ENCODE data around the gene C13orf46. TPM values are rescaled to one million over a fixed set of nuclear protein-coding genes. Genes with fewer than 3 reads are reported as not detected.

The C13orf46 gene
- total and polyA plus RNA-seq, 2 of the 8 experiments (the other 6 are each of a cell fraction or from before 2014, with no cell fraction given), result 0.23 to 0.28 TPM

- peaks cover 0 to 2% (median 0%) of the 10 kb centered on the region in 4 experiments; a peak in 1 of 7 replicates for H3K27me3 ChIP-seq (replicated peaks in 1 of 4; ENCODE audit: control insufficient read depth in 3 of 4, extremely low read depth in 1 of 4, insufficient read depth in 3 of 4, low read length in 3 of 4)
- H2BK20ac ChIP-seq (ENCODE audit: low read length), result no peak overlapping the region
- H3K4me2 ChIP-seq (ENCODE audit: insufficient read depth in 1 of 2, low read depth in 2 of 2, low read length in 2 of 2), result no peak overlapping the region
- H3K4me1 ChIP-seq (replicated peaks in 1 of 4; ENCODE audit: control insufficient read depth in 3 of 4, insufficient read depth in 4 of 4, low read length in 3 of 4), result no peaks in the 10 kb centered on the region
- DNase-seq (ENCODE audit: low read depth in 1 of 2, low spot score in 2 of 2), result peak in 1 of 2 experiments; percentile 32
- WGBS, 2 experiments (ENCODE audit: extremely low coverage in 1 of 2, insufficient coverage in 1 of 2, insufficient read length in 1 of 2, insufficient replicate concordance in 2 of 2, low coverage in 1 of 2, low lambda C conversion rate in 2 of 2, missing lambda C conversion rate in 1 of 2), result 92% methylated on average over 13 of the region's 23 CpGs; no CpG with 5 or more reads in 1 of the 2 experiments
- no peaks in the 10 kb centered on the region for H3K79me2 ChIP-seq (ENCODE audit: control insufficient read depth in 1 of 2, insufficient read depth in 2 of 2, low read length in 2 of 2)
- no peak overlapping the region for H2AK5ac ChIP-seq (ENCODE audit: low read depth, low read length)
- H2BK5ac ChIP-seq (ENCODE audit: low read depth, low read length), result no peak overlapping the region
- no peak overlapping the region for H3K14ac ChIP-seq (ENCODE audit: insufficient read length)
- no peak overlapping the region for H3K4me3 ChIP-seq (ENCODE audit: extremely low read depth in 1 of 4, insufficient read depth in 2 of 4, low read depth in 3 of 4, low read length in 4 of 4)
- POLR2A ChIA-PET (ENCODE audit: partially characterized antibody), result no interaction called here
- no peak overlapping the region for H3K23ac ChIP-seq (ENCODE audit: insufficient read length)
- no peaks in the 10 kb centered on the region for H3K23me2 ChIP-seq (ENCODE audit: low read depth, low read length)
- no peak overlapping the region for H4K5ac ChIP-seq (ENCODE audit: insufficient read length, low read depth, low read length)
- no peak overlapping the region for H2BK15ac ChIP-seq (ENCODE audit: low read length)
- peaks cover 6% of the 10 kb centered on the region in 2 experiments; a peak in 2 of 4 replicates for H3K9me3 ChIP-seq (ENCODE audit: insufficient read depth in 2 of 2, low read depth in 1 of 2, low read length in 1 of 2)
- H3K18ac ChIP-seq (ENCODE audit: extremely low read depth, low read length), result no peak overlapping the region
- no peak overlapping the region for H2AFZ ChIP-seq (ENCODE audit: low read length)
- H3K9ac ChIP-seq (replicated peaks in 1 of 4; ENCODE audit: extremely low read depth in 1 of 4, low read depth in 3 of 4, low read length in 3 of 4), result no peak overlapping the region
- no peak overlapping the region for H4K91ac ChIP-seq (replicated peaks; ENCODE audit: insufficient read length, low read length)
- CTCF ChIA-PET (ENCODE audit: partially characterized antibody), result no interaction called here
- H3K27ac ChIP-seq (ENCODE audit: low read depth, low read length), result no peak overlapping the region
- no peak overlapping the region for H2BK12ac ChIP-seq (ENCODE audit: low read depth, low read length)
- H3K56ac ChIP-seq (replicated peaks; ENCODE audit: insufficient read length, low read depth, low read length), result no peak overlapping the region
- no peak overlapping the region; the same call in 1 of the 2 replicates for H4K8ac ChIP-seq (ENCODE audit: extremely low read depth, insufficient read depth, low read length)
- H3K36me3 ChIP-seq (ENCODE audit: control insufficient read depth in 2 of 4, insufficient read depth in 4 of 4, low read length in 3 of 4), result no peaks in the 10 kb centered on the region
- H2BK120ac ChIP-seq (replicated peaks; ENCODE audit: low read depth, low read length), result no peak overlapping the region
- no peaks in the 10 kb centered on the region for H3K79me1 ChIP-seq (ENCODE audit: low read depth, low read length)
- no peak for FAIRE-seq
- no peaks in the 10 kb centered on the region for H4K20me1 ChIP-seq (replicated peaks in 1 of 2; ENCODE audit: control insufficient read depth in 1 of 2, insufficient read depth in 2 of 2, low read length in 2 of 2)
- TF ChIP-seq RAD21 (IDR thresholded peaks at IDR 0.05 in 1 of 2, conservative IDR thresholded peaks at IDR 0.05 in 1 of 2; ENCODE audit: low read depth in 2 of 2, low read length in 2 of 2), result no peak
- TF ChIP-seq, protein P1, sequence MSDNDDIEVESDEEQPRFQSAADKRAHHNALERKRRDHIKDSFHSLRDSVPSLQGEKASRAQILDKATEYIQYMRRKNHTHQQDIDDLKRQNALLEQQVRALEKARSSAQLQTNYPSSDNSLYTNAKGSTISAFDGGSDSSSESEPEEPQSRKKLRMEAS (IDR thresholded peaks at IDR 0.05), result no peak
- H3K4ac ChIP-seq (replicated peaks; ENCODE audit: insufficient read length, low read depth, low read length), result no peak overlapping the region
Observed at GRCh38 chr13:113918981-113919701, 54.7 kb downstream of the C13orf46 start.

Measured in H1 (cell line).